Loucy (cell line): ENCODE results near the gene CEP112.

Experiments used
- H2AFZ ChIP-seq: fragments of 200-600 bp; sonication (generic); 2 replicates; pipeline ENCODE4 v1.6.0; 2016; ENCODE audit warnings: antibody characterized with exemption, mild to moderate bottlenecking, low read length, moderate library complexity
- H3F3A ChIP-seq: fragments of 200-600 bp; 2 replicates; pipeline ENCODE4 v1.6.0; 2016; ENCODE audit warnings: antibody characterized with exemption, low read depth, mild to moderate bottlenecking
- H3K27me3 ChIP-seq: fragments of 200-600 bp; sonication (generic); 2 replicates; pipeline ENCODE4 v1.6.1; 2014; ENCODE audit warnings: low read length, mild to moderate bottlenecking; ENCODE audit not compliant: insufficient read depth, poor library complexity, severe bottlenecking
- H3K36me3 ChIP-seq: fragments of 200-600 bp; sonication (generic); 2 replicates; pipeline ENCODE4 v1.6.1; 2016; ENCODE audit warnings: low read length; ENCODE audit not compliant: insufficient read depth
- H3K4me1 ChIP-seq: fragments of 200-600 bp; sonication (generic); 2 replicates; pipeline ENCODE4 v1.5.1; 2014; ENCODE audit warnings: low read length, mild to moderate bottlenecking; ENCODE audit not compliant: insufficient read depth, poor library complexity, severe bottlenecking
- H3K4me2 ChIP-seq: fragments of 200-600 bp; sonication (generic); 2 replicates; pipeline ENCODE4 v1.6.0; 2014; ENCODE audit warnings: antibody characterized with exemption, low read length, low read depth, mild to moderate bottlenecking; ENCODE audit not compliant: poor library complexity, severe bottlenecking
- H3K4me3 ChIP-seq: fragments of 200-600 bp; sonication (generic); 2 replicates; pipeline ENCODE4 v1.5.1; 2014; ENCODE audit warnings: low read length, mild to moderate bottlenecking, mixed read lengths; ENCODE audit not compliant: poor library complexity, severe bottlenecking
- H3K79me2 ChIP-seq: fragments of 200-600 bp; sonication (generic); 2 replicates; pipeline ENCODE4 v1.6.1; 2014; ENCODE audit warnings: low read length; ENCODE audit not compliant: insufficient read depth
- H3K9ac ChIP-seq: fragments of 200-600 bp; sonication (generic); 2 replicates; pipeline ENCODE4 v1.6.0; 2014; ENCODE audit warnings: mild to moderate bottlenecking, low read depth, low read length, moderate library complexity; ENCODE audit not compliant: poor library complexity, severe bottlenecking
- H3K9me2 ChIP-seq: fragments of 200-600 bp; sonication (generic); replicated peaks from 2 replicates; pipeline ENCODE4 v1.6.1; 2016; ENCODE audit warnings: low read depth, low read length, mixed read lengths
- H3K9me3 ChIP-seq: fragments of 200-600 bp; sonication (generic); 2 replicates; pipeline ENCODE4 v1.6.1; 2014; ENCODE audit warnings: mild to moderate bottlenecking, antibody characterized with exemption, low read length, low read depth; ENCODE audit not compliant: insufficient read depth
- H4K20me1 ChIP-seq: fragments of 200-600 bp; sonication (generic); 2 replicates; pipeline ENCODE4 v1.6.0; 2014; ENCODE audit warnings: antibody characterized with exemption, low read length, mild to moderate bottlenecking; ENCODE audit not compliant: insufficient read depth, poor library complexity, severe bottlenecking
- CTCF ChIP-seq: fragments of 200-600 bp; sonication (generic); conservative IDR thresholded peaks from 2 replicates; pipeline ENCODE4 v1.5.1; 2014; ENCODE audit warnings: mild to moderate bottlenecking, antibody characterized with exemption, low read length
- EZH2phosphoT487 ChIP-seq: fragments of 200-600 bp; IDR thresholded peaks from 2 replicates; pipeline ENCODE4 v1.6.1; 2018; ENCODE audit warnings: antibody characterized with exemption, mild to moderate bottlenecking, moderate library complexity, borderline replicate concordance

CEP112 gene

DNA sequence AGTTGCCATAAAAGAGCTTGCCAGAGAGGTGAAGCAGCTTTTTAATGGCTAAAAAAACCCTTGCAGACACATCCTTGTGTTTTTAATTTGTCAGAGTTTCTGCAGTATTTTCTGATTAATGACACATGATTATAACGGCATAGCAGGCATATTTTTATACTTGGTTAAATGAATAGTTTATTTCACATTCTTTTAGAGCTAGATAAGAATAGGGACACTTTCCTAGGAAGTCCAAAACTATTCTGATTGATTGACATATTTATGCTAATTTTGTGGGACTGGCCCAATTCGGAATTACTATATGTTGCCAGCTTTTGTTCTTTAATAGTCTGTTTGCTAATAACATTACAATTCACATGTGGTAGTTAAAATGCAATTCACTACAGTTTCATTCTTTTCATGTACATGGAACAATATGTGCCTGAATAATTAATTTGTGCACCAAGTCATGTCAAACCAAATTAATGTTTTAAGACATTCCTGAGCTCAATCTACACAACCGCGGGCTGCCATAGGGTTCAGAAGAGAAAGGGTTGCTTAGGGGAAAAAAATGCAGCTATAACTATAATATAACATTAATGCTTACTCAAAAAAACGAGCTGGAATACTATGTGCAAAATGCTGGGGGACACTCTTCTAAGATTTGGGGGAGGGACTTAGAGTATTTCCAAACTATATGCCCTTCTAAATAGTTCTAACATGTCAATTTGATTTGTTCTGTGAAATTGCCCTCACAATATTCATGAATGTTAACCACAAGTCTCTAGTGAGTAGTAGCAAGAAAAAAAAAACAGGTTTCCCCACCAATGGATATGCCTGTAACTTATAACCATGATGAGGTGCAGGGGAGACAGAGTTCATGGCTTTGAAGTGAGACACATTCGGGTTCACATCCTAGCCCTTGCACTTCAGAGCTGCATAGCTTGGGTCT is 305.4 kb downstream of the CEP112 start:
- no peak overlapping the region for H3K4me2 ChIP-seq
- no peaks in the 10 kb centered on the region for H3F3A ChIP-seq
- H4K20me1 ChIP-seq: no peaks in the 10 kb centered on the region
- H3K27me3 ChIP-seq: no peaks in the 10 kb centered on the region
- no peaks in the 10 kb centered on the region for H3K36me3 ChIP-seq
- H3K4me3 ChIP-seq: no peak overlapping the region
- no peaks in the 10 kb centered on the region for H3K4me1 ChIP-seq
- no peaks in the 10 kb centered on the region for H3K9me3 ChIP-seq
- no peak overlapping the region for H2AFZ ChIP-seq
- H3K79me2 ChIP-seq: no peaks in the 10 kb centered on the region
- H3K9ac ChIP-seq: no peak overlapping the region
- TF ChIP-seq CTCF (no peak), EZH2phosphoT487 (no peak)
- H3K9me2 ChIP-seq: no peaks in the 10 kb centered on the region

DNA sequence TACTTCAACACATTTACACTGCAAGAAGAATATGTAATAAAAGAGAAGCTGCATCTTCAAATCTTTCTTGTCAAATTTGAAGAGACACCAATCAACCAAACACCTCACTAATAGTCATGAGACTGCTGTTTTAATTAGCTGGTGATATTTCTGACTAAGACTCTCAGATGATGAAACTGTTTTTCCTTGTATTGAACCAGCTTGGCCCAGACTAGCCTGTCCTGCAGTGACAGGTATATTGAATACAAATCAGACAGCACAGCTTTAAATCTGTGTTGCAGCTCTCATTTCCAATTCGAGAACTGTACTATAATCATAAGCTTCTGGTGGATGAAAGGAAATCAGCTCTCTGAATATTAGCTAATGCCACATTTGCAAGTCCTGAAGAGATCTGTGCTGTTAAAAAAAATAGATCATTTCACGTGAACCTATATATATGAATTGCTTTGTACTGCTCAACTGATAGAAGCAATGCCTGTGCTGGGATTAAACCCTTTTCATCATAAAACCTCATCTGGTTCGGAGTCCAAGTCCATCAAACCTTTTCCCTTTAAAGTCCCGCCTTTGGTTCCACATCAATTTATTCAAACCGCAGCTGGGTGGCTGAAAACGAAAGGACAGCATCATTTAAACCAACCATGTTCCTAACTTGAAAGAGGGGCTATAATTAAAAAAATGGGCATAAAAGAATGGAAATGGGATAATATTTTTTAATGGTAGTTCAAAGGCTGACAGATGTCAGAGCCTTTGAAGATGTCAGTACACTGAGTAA is 306.2 kb downstream of the CEP112 start:
- Histone ChIP-seq H3K4me1 (no peaks in the 10 kb centered on the region), H3K4me2 (no peak overlapping the region), H2AFZ (no peak overlapping the region), H3K9ac (no peak overlapping the region), H3F3A (no peaks in the 10 kb centered on the region), H3K4me3 (no peak overlapping the region), H3K9me2 (no peaks in the 10 kb centered on the region), H3K36me3 (no peaks in the 10 kb centered on the region), H3K9me3 (no peaks in the 10 kb centered on the region), H4K20me1 (no peaks in the 10 kb centered on the region), H3K27me3 (no peaks in the 10 kb centered on the region), H3K79me2 (no peaks in the 10 kb centered on the region)
- TF ChIP-seq EZH2phosphoT487: no peak
- no peak for TF ChIP-seq CTCF

DNA sequence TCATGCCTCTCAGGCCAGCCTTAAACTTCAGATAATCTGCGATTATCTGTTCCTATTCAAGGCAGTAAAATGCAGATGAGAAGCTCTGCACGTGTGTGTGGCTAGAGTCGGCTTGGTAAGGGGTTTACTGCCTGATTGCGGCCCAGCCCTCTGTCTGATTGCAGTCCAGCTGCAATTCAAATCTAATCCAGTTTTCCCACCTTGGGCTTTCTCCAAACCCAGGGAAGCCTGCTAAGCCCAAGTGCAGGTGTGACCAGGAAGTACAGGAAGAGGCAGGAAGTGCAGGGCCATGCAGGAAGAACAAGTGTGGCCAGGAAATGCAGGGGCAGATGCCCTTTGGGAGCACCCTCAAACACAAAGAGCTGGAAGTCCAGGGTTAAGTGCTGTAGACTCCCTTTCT is 314.9 kb downstream of the CEP112 start:
- Histone ChIP-seq H3K9me3 (no peaks in the 10 kb centered on the region), H3K36me3 (no peaks in the 10 kb centered on the region), H3K4me2 (no peak overlapping the region), H3K27me3 (no peaks in the 10 kb centered on the region), H3K9ac (no peak overlapping the region), H2AFZ (no peak overlapping the region), H4K20me1 (no peaks in the 10 kb centered on the region), H3K79me2 (no peaks in the 10 kb centered on the region), H3F3A (no peaks in the 10 kb centered on the region), H3K4me3 (no peak overlapping the region), H3K4me1 (no peaks in the 10 kb centered on the region), H3K9me2 (no peaks in the 10 kb centered on the region)
- TF ChIP-seq EZH2phosphoT487 (no peak), CTCF (no peak)
